ENCODE measurements around the gene RRP12.

- no peak for TF ChIP-seq TARDBP (IDR thresholded peaks at IDR 0.05)
- TF ChIP-seq ZNF384 (IDR thresholded peaks at IDR 0.05) = no peak
- no peak for TF ChIP-seq ELF4 (IDR thresholded peaks at IDR 0.05)
- TF ChIP-seq SP1 (IDR thresholded peaks at IDR 0.05) = no peak
- no peak for TF ChIP-seq FOXA1 (IDR thresholded peaks at IDR 0.05)
- TF ChIP-seq PKNOX1 (IDR thresholded peaks at IDR 0.05) = no peak
- TF ChIP-seq HDGF (IDR thresholded peaks at IDR 0.05; ENCODE audit: borderline replicate concordance) = no peak
- no peak for TF ChIP-seq FOXM1 (IDR thresholded peaks at IDR 0.05; ENCODE audit: borderline replicate concordance)
- no peak for TF ChIP-seq LEF1 (IDR thresholded peaks at IDR 0.05; ENCODE audit: borderline replicate concordance)
- TF ChIP-seq BHLHE40 (IDR thresholded peaks at IDR 0.05; ENCODE audit: borderline replicate concordance) = no peak
- no peak for TF ChIP-seq ARNT (IDR thresholded peaks at IDR 0.05)
These were observed 15.4 kb upstream of the RRP12 start for GRCh38 chr10:97416565-97416964.
